HUES64 (cell line): ENCODE data around the gene COL7A1.
A peak's percentile ranks its signal among the peaks of the same experiment; 100 is the strongest.

ENCODE experiments used
- H3K27ac ChIP-seq: 2 replicates; pipeline ENCODE4 v1.7.0; 2013; ENCODE audit warnings: low read depth, low read length, inconsistent platforms
- H3K27me3 ChIP-seq: 2 replicates; pipeline ENCODE4 v1.6.1; 2013; ENCODE audit warnings: mild to moderate bottlenecking, low read length; ENCODE audit not compliant: insufficient read depth
- H3K36me3 ChIP-seq: 2 replicates; pipeline ENCODE4 v1.6.1; 2013; ENCODE audit warnings: mild to moderate bottlenecking, low read length; ENCODE audit not compliant: insufficient read depth
- H3K4me1 ChIP-seq: 2 replicates; pipeline ENCODE4 v1.6.1; 2013; ENCODE audit warnings: mild to moderate bottlenecking, low read length, moderate library complexity; ENCODE audit not compliant: insufficient read depth
- H3K4me3 ChIP-seq: 2 replicates; pipeline ENCODE4 v1.5.1; 2013; ENCODE audit warnings: mild to moderate bottlenecking, low read length, moderate library complexity
- H3K9ac ChIP-seq: 2 replicates; pipeline ENCODE4 v1.6.1; 2013; ENCODE audit warnings: mild to moderate bottlenecking, low read depth, low read length
- H3K9me3 ChIP-seq: 2 replicates; pipeline ENCODE4 v1.6.1; 2013; ENCODE audit warnings: low read depth, low read length; ENCODE audit not compliant: insufficient read depth
- WGBS: fragments of 150-250, 120-280 bp; methylation state at CpG from one replicate; pipeline ENCODE4 v1.1.7; 2013; ENCODE audit warnings: missing lambda C conversion rate; 5-methylcytosine and 5-hydroxymethylcytosine counted together

Gene COL7A1

DNA sequence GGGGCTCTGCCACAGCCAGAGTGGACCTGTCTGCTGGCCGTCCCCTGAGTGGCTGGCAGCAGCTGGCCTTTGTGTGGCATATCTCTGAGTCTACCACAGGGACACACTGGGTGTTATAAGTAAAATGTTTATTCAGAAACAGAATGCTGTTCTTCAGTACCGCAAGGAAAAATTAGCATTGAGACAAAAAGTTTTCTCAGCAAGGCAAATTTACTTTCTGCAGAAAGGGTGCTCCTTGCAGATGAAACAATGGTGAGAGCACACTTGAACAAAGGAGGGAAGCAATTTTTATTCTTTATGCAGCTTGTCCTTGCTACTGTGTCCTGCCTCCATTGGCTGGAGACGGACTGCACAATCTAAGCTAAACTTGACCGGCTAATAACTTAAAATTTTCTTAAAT lies 22.4 kb upstream of the COL7A1 start:
- H3K4me1 ChIP-seq = no peaks in the 10 kb centered on the region
- WGBS = 96% methylated on average over 4 of the region's 4 CpGs
- H3K36me3 ChIP-seq = peaks cover 31% of the 10 kb centered on the region
- H3K9ac ChIP-seq = no peak overlapping the region
- no peak overlapping the region for H3K27ac ChIP-seq
- no peak overlapping the region for H3K4me3 ChIP-seq
- H3K27me3 ChIP-seq = no peaks in the 10 kb centered on the region
- peaks cover 18% of the 10 kb centered on the region for H3K9me3 ChIP-seq

- peaks cover 24% of the 10 kb centered on the region for H3K36me3 ChIP-seq
- H3K4me1 ChIP-seq = no peaks in the 10 kb centered on the region
- 96% methylated on average over 3 of the region's 3 CpGs for WGBS
- H3K27me3 ChIP-seq = no peaks in the 10 kb centered on the region
- no peak overlapping the region for H3K27ac ChIP-seq
- no peak overlapping the region for H3K9ac ChIP-seq
- peaks cover 18% of the 10 kb centered on the region for H3K9me3 ChIP-seq
- H3K4me3 ChIP-seq = no peak overlapping the region
Observed at GRCh38 chr3:48614044-48614443, 18.9 kb upstream of the COL7A1 start.

- Histone ChIP-seq H3K36me3 (peaks cover 19% of the 10 kb centered on the region), H3K27ac (no peak overlapping the region), H3K9ac (no peak overlapping the region), H3K4me3 (no peak overlapping the region), H3K27me3 (no peaks in the 10 kb centered on the region), H3K4me1 (peaks cover 5% of the 10 kb centered on the region; the same call in 1 of the 2 replicates), H3K9me3 (peaks cover 10% of the 10 kb centered on the region)
- 100% methylated on average over 1 of the region's 1 CpG for WGBS
Observed at GRCh38 chr3:48612309-48612708, 17.2 kb upstream of the COL7A1 start.

GRCh38 chr3:48609088-48610005 lies 14.2 kb upstream of the COL7A1 start, which contains the start of gene UQCRC1:
UQCRC1 (minus strand) TSS chr3:48609646; CDS start chr3:48609620, 26 bp downstream.
- H3K36me3 ChIP-seq = peaks cover 37% of the 10 kb centered on the region
- peak within 1 kb of the TSS; percentile 95 for H3K9ac ChIP-seq
- H3K9me3 ChIP-seq = no peaks in the 10 kb centered on the region
- WGBS = under 1% methylated on average over 86 of the region's 86 CpGs
- peak within 1 kb of the TSS; percentile 85 for H3K27ac ChIP-seq
- peaks cover 5% of the 10 kb centered on the region; the same call in 1 of the 2 replicates for H3K4me1 ChIP-seq
- no peaks in the 10 kb centered on the region for H3K27me3 ChIP-seq
- H3K4me3 ChIP-seq = peak within 1 kb of the TSS; percentile 96

DNA sequence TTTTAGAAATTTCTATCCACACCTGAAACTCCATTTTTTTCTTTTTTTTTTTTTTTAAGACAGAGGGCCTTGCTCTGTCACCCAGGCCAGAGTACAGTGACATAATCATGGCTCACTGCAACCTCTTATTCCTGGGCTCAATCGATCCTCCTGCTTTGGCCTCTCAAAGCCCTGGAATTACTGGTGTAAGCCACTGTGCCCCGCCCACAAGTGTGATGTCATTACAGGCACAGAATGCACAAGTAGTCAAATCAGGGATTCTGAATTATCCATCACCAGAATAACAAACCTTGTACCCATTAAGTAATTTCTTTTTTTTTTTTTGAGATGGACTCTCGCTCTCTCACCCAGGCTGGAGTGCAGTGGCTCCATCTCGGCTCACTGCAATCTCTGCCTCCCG lies 12.4 kb upstream of the COL7A1 start:
- peaks cover 55% of the 10 kb centered on the region for H3K36me3 ChIP-seq
- WGBS = 95% methylated on average over 5 of the region's 5 CpGs

DNA sequence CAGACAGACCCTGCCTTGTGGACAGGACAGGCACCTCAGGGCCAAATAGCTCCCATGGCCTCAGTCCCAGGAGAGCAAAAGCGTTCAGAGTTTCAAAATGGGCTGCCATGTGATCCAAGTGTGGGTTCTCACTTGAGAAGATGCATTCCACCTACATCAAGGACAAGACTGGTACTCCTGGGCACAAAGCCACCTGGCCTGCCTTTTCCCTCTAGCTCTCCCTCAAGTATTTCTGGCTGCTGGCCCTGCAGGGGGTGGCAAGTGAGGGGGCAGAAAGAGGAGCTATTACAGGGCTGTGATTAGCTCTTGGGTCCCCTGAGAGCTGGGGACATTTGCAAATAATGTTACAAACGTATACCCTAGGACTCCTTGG lies 6.5 kb upstream of the COL7A1 start:
- no peaks in the 10 kb centered on the region for H3K27me3 ChIP-seq
- WGBS = 91% methylated on average over 2 of the region's 2 CpGs
- H3K9me3 ChIP-seq = no peaks in the 10 kb centered on the region
- H3K27ac ChIP-seq = no peak overlapping the region
- H3K36me3 ChIP-seq = peaks cover 90% of the 10 kb centered on the region
- no peaks in the 10 kb centered on the region for H3K4me1 ChIP-seq
- H3K9ac ChIP-seq = no peak overlapping the region
- no peak overlapping the region for H3K4me3 ChIP-seq

More for the DNA sequence above, 12.4 kb upstream of the COL7A1 start:
- peaks cover 5% of the 10 kb centered on the region; the same call in 1 of the 2 replicates for H3K4me1 ChIP-seq
- no peak overlapping the region for H3K27ac ChIP-seq
- no peaks in the 10 kb centered on the region for H3K27me3 ChIP-seq
- no peak overlapping the region for H3K4me3 ChIP-seq
- no peaks in the 10 kb centered on the region for H3K9me3 ChIP-seq
- H3K9ac ChIP-seq = no peak overlapping the region

DNA sequence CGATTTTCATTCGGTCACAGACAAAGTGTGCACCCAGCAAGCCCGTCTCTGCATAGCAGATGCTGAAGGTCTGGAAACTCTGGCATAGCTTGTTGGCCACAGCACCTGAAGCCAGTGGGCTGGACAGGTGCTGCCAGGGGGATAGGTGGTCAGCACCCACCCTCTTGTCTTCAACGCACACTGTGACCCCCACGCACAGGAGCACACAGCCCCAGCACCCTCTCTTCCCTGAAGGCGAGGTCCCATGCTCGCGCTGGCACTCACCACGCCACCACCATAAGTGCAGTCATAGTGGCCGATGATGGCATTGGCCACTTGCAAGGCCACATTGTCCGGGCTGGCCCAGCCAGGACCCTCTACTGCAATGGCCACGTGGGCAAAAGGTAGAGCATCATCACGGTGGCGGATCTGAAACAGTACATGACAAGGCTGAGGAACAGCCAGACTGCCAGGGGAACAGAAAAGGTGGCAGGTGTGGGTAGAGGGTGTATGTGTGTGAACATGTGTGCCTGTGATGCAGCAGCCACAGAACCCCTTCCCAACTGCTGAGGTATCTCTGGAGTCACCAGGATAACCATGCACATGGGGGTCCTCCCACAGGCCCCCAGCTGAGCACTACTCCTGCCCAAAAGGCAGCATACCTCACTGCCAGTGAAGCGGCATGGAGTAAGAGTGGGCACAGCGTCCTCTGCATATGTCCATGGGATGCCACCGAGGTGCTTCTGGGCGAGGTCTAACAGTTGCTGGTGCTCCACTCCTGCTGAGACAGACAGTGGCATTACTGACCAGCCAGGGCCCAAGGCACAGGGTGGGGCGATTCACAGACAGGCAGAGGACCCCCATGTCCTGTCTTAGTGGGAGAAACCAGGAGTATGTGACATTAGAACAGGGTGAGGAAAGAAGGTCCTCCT lies 5.8 kb upstream of the COL7A1 start:
- 95% methylated on average over 19 of the region's 19 CpGs for WGBS
- H3K27ac ChIP-seq = no peak overlapping the region
- H3K9me3 ChIP-seq = no peaks in the 10 kb centered on the region
- H3K27me3 ChIP-seq = no peaks in the 10 kb centered on the region
- H3K4me3 ChIP-seq = no peak overlapping the region
- H3K4me1 ChIP-seq = peaks cover 6% of the 10 kb centered on the region
- peaks cover 83% of the 10 kb centered on the region for H3K36me3 ChIP-seq
- no peak overlapping the region for H3K9ac ChIP-seq

- Histone ChIP-seq H3K27me3 (peaks cover 4% of the 10 kb centered on the region; the same call in 1 of the 2 replicates), H3K9me3 (no peaks in the 10 kb centered on the region), H3K36me3 (peaks cover 70% of the 10 kb centered on the region), H3K27ac (no peak overlapping the region), H3K4me3 (no peak overlapping the region), H3K4me1 (peaks cover 12% of the 10 kb centered on the region), H3K9ac (no peak overlapping the region)
- WGBS = 91% methylated on average over 12 of the region's 12 CpGs
Observed at GRCh38 chr3:48599509-48600285, 4.6 kb upstream of the COL7A1 start.

GRCh38 chr3:48599077-48599501 lies 4.0 kb upstream of the COL7A1 start:
- 94% methylated on average over 11 of the region's 11 CpGs for WGBS
- Histone ChIP-seq H3K36me3 (peaks cover 64% of the 10 kb centered on the region), H3K27ac (peak overlapping the region; percentile 16; the same call in 1 of the 2 replicates), H3K27me3 (peaks cover 10% of the 10 kb centered on the region; the same call in 1 of the 2 replicates), H3K9me3 (no peaks in the 10 kb centered on the region), H3K9ac (no peak overlapping the region), H3K4me1 (peaks cover 17% of the 10 kb centered on the region), H3K4me3 (no peak overlapping the region)

DNA sequence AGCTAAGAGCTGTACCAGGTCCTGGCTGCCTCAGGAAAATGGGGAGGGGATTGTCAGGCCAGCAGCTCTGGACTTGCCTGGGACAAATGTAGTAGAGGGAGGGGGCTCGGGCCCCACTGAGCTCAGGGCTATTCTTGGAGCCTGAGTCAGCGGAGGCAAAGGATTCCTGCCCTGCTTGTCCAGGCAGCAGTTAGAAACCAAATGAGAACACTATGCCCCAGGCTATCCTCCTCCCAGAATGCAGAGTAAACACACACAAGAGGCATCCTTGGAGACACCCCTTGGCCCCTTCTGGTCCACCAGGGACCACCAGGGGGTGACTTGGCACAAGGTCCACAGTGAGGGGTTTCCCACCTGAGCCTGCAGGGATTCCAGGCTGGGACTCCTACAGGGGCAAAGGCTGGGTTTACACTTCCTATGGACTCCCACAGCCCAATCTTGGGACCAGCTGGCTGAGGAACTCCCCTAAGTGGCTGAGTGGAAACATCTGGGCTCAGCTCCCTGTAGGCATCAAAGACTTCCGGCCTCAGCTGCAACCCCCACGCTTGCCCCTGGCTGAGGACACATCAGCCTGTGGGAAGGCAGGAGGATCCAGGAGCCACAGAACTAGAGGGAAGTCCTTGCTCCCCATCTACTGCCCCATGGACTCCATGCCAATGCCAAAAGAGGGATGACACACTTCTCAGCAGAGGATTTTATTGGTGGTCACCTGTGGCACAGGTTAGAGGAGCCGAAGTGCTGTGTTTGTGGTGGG lies 3.4 kb upstream of the COL7A1 start:
- Histone ChIP-seq H3K4me3 (no peak overlapping the region), H3K27ac (peak overlapping the region; percentile 54), H3K9me3 (no peaks in the 10 kb centered on the region), H3K9ac (no peak overlapping the region), H3K27me3 (peaks cover 16% of the 10 kb centered on the region; the same call in 1 of the 2 replicates), H3K4me1 (peaks cover 19% of the 10 kb centered on the region), H3K36me3 (peaks cover 58% of the 10 kb centered on the region)
- 79% methylated on average over 5 of the region's 5 CpGs for WGBS
